ENCODE results near the gene SP2. TPM values are rescaled to one million over a fixed set of nuclear protein-coding genes. Genes with fewer than 3 reads are reported as not detected.

The SP2 gene
- total RNA-seq, 1 donor from 2014 or later, result 0.31 TPM

GRCh38 chr17:47975823-47976205 lies 79.8 kb downstream of the SP2 start:
- no peak for DNase-seq

GRCh38 chr17:47978324-47978723 lies 82.3 kb downstream of the SP2 start:
- no peak for DNase-seq

Other genes starting within 250 kb of the SP2 start
- 163 TPM for gene KPNB1, start 246.3 kb upstream of the SP2 start, total RNA-seq
- gene TBKBP1, start 202.1 kb upstream of the SP2 start, total RNA-seq, result 11.5 TPM
- not detected for gene TBX21, start 163.0 kb upstream of the SP2 start, total RNA-seq
- 4.5 TPM for gene OSBPL7, start 74.4 kb upstream of the SP2 start, total RNA-seq
- gene MRPL10, start 64.7 kb upstream of the SP2 start, total RNA-seq, result 9.7 TPM
- gene LRRC46, start 64.6 kb upstream of the SP2 start, total RNA-seq, result not detected
- 17.8 TPM for gene SCRN2, start 55.0 kb upstream of the SP2 start, total RNA-seq
- 0.16 TPM for gene SP6, start 45.1 kb upstream of the SP2 start, total RNA-seq
- gene PNPO, start 45.3 kb downstream of the SP2 start, total RNA-seq, result 7.5 TPM
- gene PRR15L, start 61.6 kb downstream of the SP2 start, total RNA-seq, result not detected
- gene CDK5RAP3, start 74.9 kb downstream of the SP2 start, total RNA-seq, result 61.6 TPM
- 1.7 TPM for gene COPZ2, start 141.6 kb downstream of the SP2 start, total RNA-seq
- 28.5 TPM for gene NFE2L1, start 152.1 kb downstream of the SP2 start, total RNA-seq
- 78.6 TPM for gene CBX1, start 205.2 kb downstream of the SP2 start, total RNA-seq
- 10.0 TPM for gene SNX11, start 211.5 kb downstream of the SP2 start, total RNA-seq